Hair follicular keratinocyte (primary cell): ENCODE data around the gene BPIFB1. TPM values are rescaled to one million over a fixed set of nuclear protein-coding genes. Genes with fewer than 3 reads are reported as not detected.

ENCODE experiments used
- total RNA-seq: library from RNA; depleted of rRNA; stranded (reverse); fragments of >200 nt; gene quantifications from 2 replicates; pipeline ENCODE4 v1.2.3, GENCODE V29; 2015

Gene BPIFB1, protein sequence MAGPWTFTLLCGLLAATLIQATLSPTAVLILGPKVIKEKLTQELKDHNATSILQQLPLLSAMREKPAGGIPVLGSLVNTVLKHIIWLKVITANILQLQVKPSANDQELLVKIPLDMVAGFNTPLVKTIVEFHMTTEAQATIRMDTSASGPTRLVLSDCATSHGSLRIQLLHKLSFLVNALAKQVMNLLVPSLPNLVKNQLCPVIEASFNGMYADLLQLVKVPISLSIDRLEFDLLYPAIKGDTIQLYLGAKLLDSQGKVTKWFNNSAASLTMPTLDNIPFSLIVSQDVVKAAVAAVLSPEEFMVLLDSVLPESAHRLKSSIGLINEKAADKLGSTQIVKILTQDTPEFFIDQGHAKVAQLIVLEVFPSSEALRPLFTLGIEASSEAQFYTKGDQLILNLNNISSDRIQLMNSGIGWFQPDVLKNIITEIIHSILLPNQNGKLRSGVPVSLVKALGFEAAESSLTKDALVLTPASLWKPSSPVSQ
- not detected in 2 replicates for total RNA-seq

GRCh38 chr20:33282991-33283555 is at the start of gene BPIFB1:
Gene BPIFB1, plus strand, starts transcription at chr20:33283214. Its CDS starts 2,860 bp downstream, at chr20:33286074.

GRCh38 chr20:33235696-33236095 is 47.3 kb upstream of the BPIFB1 start, which contains the start of gene BPIFA1:
Gene BPIFA1, plus strand, starts transcription at chr20:33235996. Its CDS starts 1,716 bp downstream, at chr20:33237712.

Other genes with a start within 250 kb of the BPIFB1 start
- not detected in 2 replicates for gene BPIFB3, start 229.3 kb upstream of the BPIFB1 start, total RNA-seq
- gene BPIFB4, start 203.6 kb upstream of the BPIFB1 start, total RNA-seq = not detected in 2 replicates
- not detected in 2 replicates for gene BPIFA2, start 115.1 kb upstream of the BPIFB1 start, total RNA-seq
- gene BPIFA3, start 65.9 kb upstream of the BPIFB1 start, total RNA-seq = not detected in 2 replicates
- gene BPIFA1, start 47.2 kb upstream of the BPIFB1 start, total RNA-seq = not detected in 2 replicates
- gene CDK5RAP1, start 118.3 kb downstream of the BPIFB1 start, total RNA-seq = 17.6 and 34.6 TPM in 2 replicates
- 8.4 and 11.5 TPM in 2 replicates for gene SNTA1, start 160.5 kb downstream of the BPIFB1 start, total RNA-seq
- gene CBFA2T2, start 206.9 kb downstream of the BPIFB1 start, total RNA-seq = 3.0 and 7.6 TPM in 2 replicates